Sigmoid colon (tissue), 7 donors: Measurements from ENCODE around the gene TMCC3. TPM values are rescaled to one million over a fixed set of nuclear protein-coding genes. Genes with fewer than 3 reads are reported as not detected.

ENCODE experiments used
- DNase-seq: peaks from one replicate; pipeline ENCODE4 v3.0.0-alpha.2; 2019
- H3K27ac ChIP-seq, 4 donors: fragments of 200-600 bp; sonication (generic); one replicate each; pipeline ENCODE4 v1.5.1; 2016 to 2019; ENCODE audit warnings: mild to moderate bottlenecking in 1 of 4
- H3K27me3 ChIP-seq, 3 donors: fragments of 200-600 bp; sonication (generic); one replicate each; pipeline ENCODE4 v1.5.1; 2019; ENCODE audit warnings: mild to moderate bottlenecking in 1 of 3
- H3K36me3 ChIP-seq, 4 donors: fragments of 200-600 bp; sonication (generic); one replicate each; pipeline ENCODE4 v1.5.1; 2016 to 2019
- H3K4me1 ChIP-seq, 4 donors: fragments of 200-600 bp; sonication (generic); one replicate each; pipeline ENCODE4 v1.5.1; 2017 to 2019
- H3K4me3 ChIP-seq, 4 donors: fragments of 200-600 bp; sonication (generic); one replicate each; pipeline ENCODE4 v1.5.1; 2017 to 2019; ENCODE audit warnings: mild to moderate bottlenecking in 2 of 4, moderate library complexity in 1 of 4
- H3K9me3 ChIP-seq, 4 donors: fragments of 200-600 bp in 3 of 4; sonication (generic) in 3 of 4; one replicate each; pipeline versions ENCODE4 v1.5.1 to v1.6.1; 2013 to 2019
- EP300 ChIP-seq, 4 donors: sonication (generic); formaldehyde crosslinking; IDR thresholded peaks; one replicate each; pipeline ENCODE4 v1.6.1; 2017; ENCODE audit warnings: antibody characterized with exemption in 4 of 4
- POLR2A ChIP-seq, 2 donors: fragments of 450-650 bp; IDR thresholded peaks; one replicate each; pipeline ENCODE4 v1.6.1; 2016; ENCODE audit warnings: antibody characterized with exemption in 2 of 2, mild to moderate bottlenecking in 2 of 2, moderate library complexity in 2 of 2
- POLR2AphosphoS5 ChIP-seq, 4 donors: sonication (generic); formaldehyde crosslinking; IDR thresholded peaks; one replicate each; pipeline ENCODE4 v1.6.1; 2017; ENCODE audit warnings: antibody characterized with exemption in 4 of 4
- WGBS, 2 donors: extraction: QIAGEN DNeasy Blood & Tissue Kit; methylation state at CpG; one replicate each; pipeline ENCODE4 v1.1.7; 2013; 5-methylcytosine and 5-hydroxymethylcytosine counted together
- intact Hi-C: fragments of 100-400 bp; cut with DNase I; formaldehyde crosslinking; loops from one replicate; pipeline ENCODE4 v1.15.1; 2023
- polyA plus RNA-seq, 3 donors: library from polyadenylated mRNA; stranded (reverse); fragments of 200-250 nt; gene quantifications; one replicate each; pipeline ENCODE4 v1.2.3, GENCODE V29; 2013
- total RNA-seq, 4 donors: library from RNA; depleted of rRNA; stranded (reverse); fragments of >200 nt; gene quantifications; one replicate each; pipeline ENCODE4 v1.1.0, GENCODE V29; 2016
- TF ChIP-seq, protein P1 (sequence below), 4 experiments: fragments of 450-650 bp in 3 of 4; fragments of 200-600 bp in 1 of 4; IDR thresholded peaks; one replicate each; pipeline ENCODE4 v1.5.1; 2016 to 2019; ENCODE audit warnings: antibody characterized with exemption in 4 of 4, mild to moderate bottlenecking in 3 of 4, moderate library complexity in 2 of 4
- donor health status: healthy with polysubstance abuse.
- donor health status: Bipolar disorder and iron deficiency.
- donor health status: healthy.

Gene TMCC3
- total and polyA plus RNA-seq, 7 donors = 4.9 to 44.9 (median 8.3) TPM

DNA sequence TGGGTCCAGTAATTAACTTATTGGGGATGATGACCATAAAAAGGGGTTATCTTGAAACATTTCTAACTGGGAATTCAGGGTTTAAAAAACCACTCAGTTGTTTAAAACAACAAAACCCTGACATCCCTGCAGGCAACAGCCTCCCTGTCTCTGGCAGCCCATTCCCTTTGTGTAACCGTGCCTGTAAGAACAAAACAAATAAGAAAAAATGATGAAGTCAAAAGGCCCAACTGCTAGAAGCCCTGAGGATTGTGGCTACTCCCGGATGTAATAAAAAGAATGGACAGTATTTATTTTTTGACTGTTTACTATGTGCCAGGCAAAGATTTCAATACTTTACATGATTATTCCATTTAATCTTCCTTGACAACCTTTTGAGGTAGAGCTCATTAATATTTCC, 75.3 kb downstream of the TMCC3 start:
- TF ChIP-seq, protein P1, sequence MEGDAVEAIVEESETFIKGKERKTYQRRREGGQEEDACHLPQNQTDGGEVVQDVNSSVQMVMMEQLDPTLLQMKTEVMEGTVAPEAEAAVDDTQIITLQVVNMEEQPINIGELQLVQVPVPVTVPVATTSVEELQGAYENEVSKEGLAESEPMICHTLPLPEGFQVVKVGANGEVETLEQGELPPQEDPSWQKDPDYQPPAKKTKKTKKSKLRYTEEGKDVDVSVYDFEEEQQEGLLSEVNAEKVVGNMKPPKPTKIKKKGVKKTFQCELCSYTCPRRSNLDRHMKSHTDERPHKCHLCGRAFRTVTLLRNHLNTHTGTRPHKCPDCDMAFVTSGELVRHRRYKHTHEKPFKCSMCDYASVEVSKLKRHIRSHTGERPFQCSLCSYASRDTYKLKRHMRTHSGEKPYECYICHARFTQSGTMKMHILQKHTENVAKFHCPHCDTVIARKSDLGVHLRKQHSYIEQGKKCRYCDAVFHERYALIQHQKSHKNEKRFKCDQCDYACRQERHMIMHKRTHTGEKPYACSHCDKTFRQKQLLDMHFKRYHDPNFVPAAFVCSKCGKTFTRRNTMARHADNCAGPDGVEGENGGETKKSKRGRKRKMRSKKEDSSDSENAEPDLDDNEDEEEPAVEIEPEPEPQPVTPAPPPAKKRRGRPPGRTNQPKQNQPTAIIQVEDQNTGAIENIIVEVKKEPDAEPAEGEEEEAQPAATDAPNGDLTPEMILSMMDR (IDR thresholded peaks at IDR 0.05) = no peak
- no peak for TF ChIP-seq EP300 (IDR thresholded peaks at IDR 0.05)
- no peak for TF ChIP-seq POLR2AphosphoS5 (IDR thresholded peaks at IDR 0.05)
- TF ChIP-seq POLR2A (IDR thresholded peaks at IDR 0.05) = no peak
- Histone ChIP-seq H3K36me3 (peaks cover 0 to 12% (median 0%) of the 10 kb centered on the region in 4 donors), H3K27me3 (no peaks in the 10 kb centered on the region), H3K4me1 (no peaks in the 10 kb centered on the region), H3K4me3 (no peak overlapping the region), H3K9me3 (no peaks in the 10 kb centered on the region), H3K27ac (no peak overlapping the region)
- intact Hi-C loops = no loop called here
- DNase-seq = no peak
- WGBS, 2 donors = 61 to 84% methylated on average over 2 of the region's 2 CpGs

DNA sequence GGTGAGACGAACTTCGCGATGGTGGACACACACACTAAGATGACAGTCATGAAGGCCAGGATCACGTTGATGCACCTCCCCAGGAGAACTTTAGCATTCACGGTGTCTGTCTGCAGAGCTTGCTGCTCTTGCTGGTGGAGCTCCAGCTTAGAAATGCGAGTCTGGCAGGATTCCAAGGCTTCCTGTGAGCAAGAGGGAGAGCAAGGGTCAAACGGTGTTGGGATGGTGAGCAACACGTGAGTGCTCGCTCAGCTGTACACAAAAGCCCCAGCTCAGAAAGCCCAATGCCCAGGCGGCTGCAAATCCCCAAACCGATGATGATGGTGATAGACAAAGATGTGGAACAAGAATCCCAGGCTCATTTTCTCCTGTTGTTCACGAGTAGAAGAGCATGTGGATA, 78.8 kb downstream of the TMCC3 start:
- WGBS, 2 donors = 26 to 60% methylated on average over 12 of the region's 12 CpGs
- DNase-seq = no peak

DNA sequence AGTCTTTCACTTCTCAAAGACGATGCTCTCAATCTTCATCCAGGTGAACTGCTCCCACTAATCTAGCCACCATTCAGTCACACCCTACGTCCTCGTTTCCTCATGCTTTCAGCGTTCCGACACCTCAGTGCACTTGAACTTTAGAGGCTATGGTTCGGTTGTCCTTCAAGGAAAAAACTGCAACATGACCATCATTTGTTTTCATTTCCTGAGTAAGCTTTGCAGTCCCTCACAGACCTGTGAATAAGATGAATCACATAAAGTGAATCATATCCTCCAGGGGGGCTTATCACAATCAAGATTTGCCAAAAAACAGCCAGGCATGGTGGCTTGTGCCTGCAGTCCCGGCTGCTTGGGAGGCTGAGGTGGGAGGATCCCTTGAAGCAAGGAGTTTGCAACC, 80.2 kb downstream of the TMCC3 start:
- DNase-seq = no peak
- no peak overlapping the region for H3K4me3 ChIP-seq
- WGBS, 2 donors = 83 to 86% methylated on average over 7 of the region's 7 CpGs
- H3K27ac ChIP-seq = no peak overlapping the region
- no peaks in the 10 kb centered on the region for H3K27me3 ChIP-seq
- H3K9me3 ChIP-seq = no peaks in the 10 kb centered on the region
- H3K4me1 ChIP-seq = peaks cover 0 to 4% (median 0%) of the 10 kb centered on the region in 4 donors
- peaks cover 0 to 11% (median 0%) of the 10 kb centered on the region in 4 donors for H3K36me3 ChIP-seq
- no peak for TF ChIP-seq EP300 (IDR thresholded peaks at IDR 0.05)
- intact Hi-C loops = no loop called here

More for the DNA sequence above, 78.8 kb downstream of the TMCC3 start:
- Histone ChIP-seq H3K4me1 (peaks cover 0 to 4% (median 0%) of the 10 kb centered on the region in 4 donors), H3K27me3 (no peaks in the 10 kb centered on the region), H3K36me3 (peaks cover 0 to 11% (median 0%) of the 10 kb centered on the region in 4 donors), H3K9me3 (no peaks in the 10 kb centered on the region), H3K27ac (no peak overlapping the region), H3K4me3 (no peak overlapping the region)
- intact Hi-C loops = no loop called here
- no peak for TF ChIP-seq POLR2AphosphoS5 (IDR thresholded peaks at IDR 0.05)
- TF ChIP-seq EP300 (IDR thresholded peaks at IDR 0.05) = no peak
- TF ChIP-seq POLR2A (IDR thresholded peaks at IDR 0.05) = no peak
- TF ChIP-seq, protein P1 (IDR thresholded peaks at IDR 0.05) = no peak

DNA sequence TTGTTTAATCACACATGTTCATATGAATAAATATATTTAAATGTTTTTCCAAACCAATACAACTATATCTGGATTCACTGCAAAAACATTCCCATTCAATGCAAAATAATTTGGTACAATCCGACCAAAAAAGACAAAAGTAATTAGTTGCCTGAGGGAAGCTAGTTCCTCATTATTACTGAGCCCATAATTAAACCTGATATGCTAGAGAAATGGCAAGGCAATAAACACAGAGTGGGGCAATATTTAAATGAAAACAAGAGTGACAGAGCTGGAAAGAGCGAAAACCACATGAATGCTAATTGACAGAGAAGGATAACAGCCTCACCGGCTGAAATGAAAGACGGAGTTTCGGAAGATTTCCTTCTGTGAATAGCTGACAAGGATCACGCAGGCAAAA, 82.6 kb downstream of the TMCC3 start:
- no peak for TF ChIP-seq POLR2AphosphoS5 (IDR thresholded peaks at IDR 0.05)
- TF ChIP-seq POLR2A (IDR thresholded peaks at IDR 0.05) = no peak
- TF ChIP-seq EP300 (IDR thresholded peaks at IDR 0.05) = no peak
- TF ChIP-seq, protein P1 (IDR thresholded peaks at IDR 0.05) = no peak
- no peak overlapping the region for H3K27ac ChIP-seq
- WGBS, 2 donors = 95 to 96% methylated on average over 6 of the region's 6 CpGs
- intact Hi-C loops = no loop called here
- H3K4me3 ChIP-seq = no peak overlapping the region
- H3K27me3 ChIP-seq = no peaks in the 10 kb centered on the region
- H3K36me3 ChIP-seq = peaks cover 0 to 11% (median 0%) of the 10 kb centered on the region in 4 donors
- H3K4me1 ChIP-seq = peaks cover 0 to 4% (median 0%) of the 10 kb centered on the region in 4 donors
- DNase-seq = no peak
- H3K9me3 ChIP-seq = no peaks in the 10 kb centered on the region

DNA sequence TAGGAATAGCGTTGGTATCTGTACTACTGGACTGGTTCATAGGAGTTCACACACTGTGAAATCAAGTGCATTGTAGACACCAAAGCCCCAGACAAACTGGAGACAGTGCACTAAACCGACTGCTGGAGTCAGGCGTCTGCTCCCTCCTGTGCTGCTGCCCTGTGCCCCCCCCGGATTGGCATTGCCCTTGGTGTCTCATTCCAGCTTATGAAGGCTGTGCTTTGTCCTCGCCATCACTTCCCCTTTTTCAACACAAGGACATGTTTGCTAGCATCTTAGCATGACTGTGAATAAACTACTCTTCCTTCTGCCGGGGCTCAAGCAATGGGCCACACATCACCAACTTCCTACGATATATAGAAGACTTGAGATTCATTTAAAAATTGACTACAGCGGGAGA, 84.0 kb downstream of the TMCC3 start:
- 77 to 90% methylated on average over 8 of the region's 8 CpGs for WGBS, 2 donors
- Histone ChIP-seq H3K4me1 (peaks cover 0 to 4% (median 0%) of the 10 kb centered on the region in 4 donors), H3K36me3 (peaks cover 0 to 11% (median 0%) of the 10 kb centered on the region in 4 donors), H3K27me3 (no peaks in the 10 kb centered on the region), H3K4me3 (no peak overlapping the region), H3K9me3 (no peaks in the 10 kb centered on the region), H3K27ac (no peak overlapping the region)
- TF ChIP-seq POLR2A (IDR thresholded peaks at IDR 0.05) = no peak
- TF ChIP-seq EP300 (IDR thresholded peaks at IDR 0.05) = no peak
- TF ChIP-seq POLR2AphosphoS5 (IDR thresholded peaks at IDR 0.05) = no peak
- TF ChIP-seq, protein P1 (IDR thresholded peaks at IDR 0.05) = no peak
- intact Hi-C loops = no loop called here
- DNase-seq = no peak
